Trophoblast cell (in vitro differentiated cells and primary cell): ENCODE measurements around the gene CPA1.

ENCODE experiments used
- DNase-seq, 2 donors: peaks; one replicate each; pipeline ENCODE4 v3.0.0-alpha.2; 2016
- H2AFZ ChIP-seq: 2 replicates; pipeline ENCODE4 v1.6.1; 2013; ENCODE audit warnings: low read length, moderate library complexity, mild to moderate bottlenecking; ENCODE audit not compliant: insufficient read depth, poor library complexity
- H2AK5ac ChIP-seq: 2 replicates; pipeline ENCODE4 v1.6.1; 2013; ENCODE audit warnings: mild to moderate bottlenecking, low read length
- H2BK120ac ChIP-seq: 2 replicates; pipeline ENCODE4 v1.6.1; 2013; ENCODE audit warnings: low read length, mild to moderate bottlenecking, moderate library complexity; ENCODE audit not compliant: insufficient read depth, poor library complexity
- H2BK12ac ChIP-seq: 2 replicates; pipeline ENCODE4 v1.6.1; 2013; ENCODE audit warnings: mild to moderate bottlenecking, low read length, moderate library complexity
- H2BK5ac ChIP-seq: 2 replicates; pipeline ENCODE4 v1.6.1; 2013; ENCODE audit warnings: low read length, low read depth, moderate library complexity, mild to moderate bottlenecking; ENCODE audit not compliant: poor library complexity
- H3K14ac ChIP-seq: 2 replicates; pipeline ENCODE4 v1.6.1; 2013; ENCODE audit warnings: mild to moderate bottlenecking, low read length
- H3K18ac ChIP-seq: 2 replicates; pipeline ENCODE4 v1.6.1; 2013; ENCODE audit warnings: mild to moderate bottlenecking, low read length
- H3K23ac ChIP-seq: 2 replicates; pipeline ENCODE4 v1.6.1; 2013; ENCODE audit warnings: low read length
- H3K27ac ChIP-seq: 2 replicates; pipeline ENCODE4 v1.5.1; 2013; ENCODE audit warnings: low read depth, mild to moderate bottlenecking, inconsistent platforms, low read length, moderate library complexity
- H3K27me3 ChIP-seq: 2 replicates; pipeline ENCODE4 v1.6.1; 2013; ENCODE audit warnings: inconsistent platforms, mild to moderate bottlenecking, low read length, moderate library complexity; ENCODE audit not compliant: insufficient read depth
- H3K36me3 ChIP-seq, 2 experiments: 1 replicate in 1 of 2; 2 replicates in 1 of 2; pipeline ENCODE4 v1.6.1; 2013; ENCODE audit warnings: low read length in 2 of 2, mild to moderate bottlenecking in 2 of 2, moderate library complexity in 1 of 2; ENCODE audit not compliant: insufficient read depth in 2 of 2, control insufficient read depth in 1 of 2
- H3K4ac ChIP-seq: 2 replicates; pipeline ENCODE4 v1.6.1; 2013; ENCODE audit warnings: low read depth, mild to moderate bottlenecking, low read length, moderate library complexity
- H3K4me1 ChIP-seq, 2 experiments: 1 replicate in 1 of 2; 2 replicates in 1 of 2; pipeline ENCODE4 v1.6.1; 2013; ENCODE audit warnings: low read length in 2 of 2, mild to moderate bottlenecking in 2 of 2, moderate library complexity in 1 of 2; ENCODE audit not compliant: insufficient read depth in 2 of 2, control insufficient read depth in 1 of 2
- H3K4me2 ChIP-seq: 2 replicates; pipeline ENCODE4 v1.6.1; 2013; ENCODE audit warnings: inconsistent platforms, mild to moderate bottlenecking, low read length, moderate library complexity
- H3K4me3 ChIP-seq: 2 replicates; pipeline ENCODE4 v1.5.1; 2013; ENCODE audit warnings: mild to moderate bottlenecking, low read depth, low read length, inconsistent platforms
- H3K79me1 ChIP-seq: one replicate; pipeline ENCODE4 v1.6.1; 2013; ENCODE audit warnings: low read length
- H3K79me2 ChIP-seq: 2 replicates; pipeline ENCODE4 v1.6.1; 2013; ENCODE audit warnings: low read length, mild to moderate bottlenecking; ENCODE audit not compliant: control insufficient read depth, insufficient read depth, poor library complexity
- H3K9ac ChIP-seq: 2 replicates; pipeline ENCODE4 v1.6.1; 2013; ENCODE audit warnings: mild to moderate bottlenecking, low read length
- H3K9me3 ChIP-seq: 2 replicates; pipeline ENCODE4 v1.6.1; 2013; ENCODE audit warnings: low read depth, mild to moderate bottlenecking, control low read depth, inconsistent platforms, low read length; ENCODE audit not compliant: insufficient read depth
- H4K12ac ChIP-seq: 2 replicates; pipeline ENCODE4 v1.6.1; 2013; ENCODE audit warnings: low read depth, mild to moderate bottlenecking, low read length, moderate library complexity
- H4K8ac ChIP-seq: 2 replicates; pipeline ENCODE4 v1.6.1; 2013; ENCODE audit warnings: low read depth, mild to moderate bottlenecking, low read length, moderate library complexity
- H4K91ac ChIP-seq: one replicate; pipeline ENCODE4 v1.6.1; 2013; ENCODE audit warnings: low read depth, mild to moderate bottlenecking, low read length, moderate library complexity
- WGBS: extraction: QIAGEN DNeasy Blood & Tissue Kit; methylation state at CpG from one replicate; pipeline ENCODE4 v1.1.7; 2013; ENCODE audit warnings: missing lambda C conversion rate; ENCODE audit not compliant: insufficient read length, insufficient coverage; ENCODE audit errors: extremely low coverage; 5-methylcytosine and 5-hydroxymethylcytosine counted together

Gene CPA1

GRCh38 chr7:130384371-130384801, 4.1 kb downstream of the CPA1 start:
- H3K4ac ChIP-seq: no peak overlapping the region
- no peak overlapping the region for H3K4me3 ChIP-seq
- no peak overlapping the region for H3K14ac ChIP-seq
- DNase-seq: no peak
- WGBS: no CpG with 5 or more reads among the region's 10 CpGs
- no peak overlapping the region for H4K8ac ChIP-seq
- H4K12ac ChIP-seq: no peak overlapping the region
- no peak overlapping the region for H3K23ac ChIP-seq
- H3K79me2 ChIP-seq: no peaks in the 10 kb centered on the region
- peaks cover 11% of the 10 kb centered on the region for H3K79me1 ChIP-seq
- no peak overlapping the region for H4K91ac ChIP-seq
- no peak overlapping the region for H2AFZ ChIP-seq
- H2BK5ac ChIP-seq: no peak overlapping the region
- peaks cover 5% of the 10 kb centered on the region for H3K9me3 ChIP-seq
- peaks cover 9 to 12% of the 10 kb centered on the region in 2 experiments for H3K4me1 ChIP-seq
- no peak overlapping the region for H2BK120ac ChIP-seq
- no peaks in the 10 kb centered on the region for H3K27me3 ChIP-seq
- no peak overlapping the region for H3K9ac ChIP-seq
- no peak overlapping the region for H3K18ac ChIP-seq
- no peak overlapping the region for H2AK5ac ChIP-seq
- H2BK12ac ChIP-seq: no peak overlapping the region
- no peak overlapping the region for H3K4me2 ChIP-seq
- H3K36me3 ChIP-seq: no peaks in the 10 kb centered on the region
- H3K27ac ChIP-seq: no peak overlapping the region

- H2AFZ ChIP-seq: no peak overlapping the region
- no peak overlapping the region for H3K23ac ChIP-seq
- no peak overlapping the region for H4K91ac ChIP-seq
- H4K8ac ChIP-seq: no peak overlapping the region
- no peak overlapping the region for H3K4ac ChIP-seq
- no peak overlapping the region for H2BK12ac ChIP-seq
- H3K27me3 ChIP-seq: no peaks in the 10 kb centered on the region
- H4K12ac ChIP-seq: no peak overlapping the region
- no peak overlapping the region for H3K14ac ChIP-seq
- peaks cover 5% of the 10 kb centered on the region for H3K79me1 ChIP-seq
- no peak overlapping the region for H2AK5ac ChIP-seq
- H2BK5ac ChIP-seq: no peak overlapping the region
- no peak overlapping the region for H3K4me2 ChIP-seq
- no peak for DNase-seq
- H3K36me3 ChIP-seq: no peaks in the 10 kb centered on the region
- WGBS: no CpG with 5 or more reads among the region's 13 CpGs
- no peak overlapping the region for H3K18ac ChIP-seq
- peaks cover 2 to 6% of the 10 kb centered on the region in 2 experiments for H3K4me1 ChIP-seq
- H3K9me3 ChIP-seq: peaks cover 5% of the 10 kb centered on the region
- H3K4me3 ChIP-seq: no peak overlapping the region
- no peak overlapping the region for H2BK120ac ChIP-seq
- H3K27ac ChIP-seq: no peak overlapping the region
- no peaks in the 10 kb centered on the region for H3K79me2 ChIP-seq
- no peak overlapping the region for H3K9ac ChIP-seq
Measured at GRCh38 chr7:130384841-130385599, 4.7 kb downstream of the CPA1 start.

- no peak overlapping the region for H4K8ac ChIP-seq
- H3K27ac ChIP-seq: no peak overlapping the region
- no peak overlapping the region for H2AFZ ChIP-seq
- peaks cover 2% of the 10 kb centered on the region for H3K79me1 ChIP-seq
- no peak overlapping the region for H3K4me2 ChIP-seq
- H3K4ac ChIP-seq: no peak overlapping the region
- no peak overlapping the region for H4K12ac ChIP-seq
- H3K18ac ChIP-seq: no peak overlapping the region
- no peaks in the 10 kb centered on the region for H3K36me3 ChIP-seq
- no peak overlapping the region for H2BK12ac ChIP-seq
- DNase-seq: no peak
- no peak overlapping the region for H3K23ac ChIP-seq
- no peaks in the 10 kb centered on the region for H3K4me1 ChIP-seq
- peak overlapping the region; percentile 45 for H2AK5ac ChIP-seq
- no peak overlapping the region for H2BK5ac ChIP-seq
- no peak overlapping the region for H3K14ac ChIP-seq
- no peaks in the 10 kb centered on the region for H3K79me2 ChIP-seq
- H3K4me3 ChIP-seq: no peak overlapping the region
- no peak overlapping the region for H2BK120ac ChIP-seq
- H3K9ac ChIP-seq: no peak overlapping the region
- no peaks in the 10 kb centered on the region for H3K27me3 ChIP-seq
- no CpG with 5 or more reads among the region's 6 CpGs for WGBS
- no peak overlapping the region for H4K91ac ChIP-seq
- peaks cover 3% of the 10 kb centered on the region for H3K9me3 ChIP-seq
Measured at GRCh38 chr7:130385600-130386066, 5.3 kb downstream of the CPA1 start.

- no peak overlapping the region for H2AFZ ChIP-seq
- H3K23ac ChIP-seq: no peak overlapping the region
- no peaks in the 10 kb centered on the region for H3K36me3 ChIP-seq
- H4K12ac ChIP-seq: no peak overlapping the region
- H2AK5ac ChIP-seq: no peak overlapping the region
- H3K27me3 ChIP-seq: no peaks in the 10 kb centered on the region
- H3K18ac ChIP-seq: no peak overlapping the region
- H3K9ac ChIP-seq: no peak overlapping the region
- no CpG with 5 or more reads among the region's 3 CpGs for WGBS
- no peak overlapping the region for H4K8ac ChIP-seq
- no peak for DNase-seq
- peaks cover 3% of the 10 kb centered on the region for H3K9me3 ChIP-seq
- no peak overlapping the region for H4K91ac ChIP-seq
- no peaks in the 10 kb centered on the region for H3K79me2 ChIP-seq
- no peak overlapping the region for H2BK12ac ChIP-seq
- no peak overlapping the region for H3K14ac ChIP-seq
- H3K4me2 ChIP-seq: no peak overlapping the region
- no peak overlapping the region for H2BK5ac ChIP-seq
- no peaks in the 10 kb centered on the region for H3K4me1 ChIP-seq
- H3K79me1 ChIP-seq: peaks cover 2% of the 10 kb centered on the region
- H3K27ac ChIP-seq: no peak overlapping the region
- no peak overlapping the region for H3K4ac ChIP-seq
- no peak overlapping the region for H3K4me3 ChIP-seq
- no peak overlapping the region for H2BK120ac ChIP-seq
Measured at GRCh38 chr7:130386876-130387275, 6.6 kb downstream of the CPA1 start.
